ENCODE measurements around the gene MAGEA3. TPM values are rescaled to one million over a fixed set of nuclear protein-coding genes. Genes with fewer than 3 reads are reported as not detected.
"Not testable (repeated sequence)": the region's sequence is repeated elsewhere in the genome, so short reads cannot be mapped to it uniquely, and the experiment has no call there.

MAGEA3 gene, protein sequence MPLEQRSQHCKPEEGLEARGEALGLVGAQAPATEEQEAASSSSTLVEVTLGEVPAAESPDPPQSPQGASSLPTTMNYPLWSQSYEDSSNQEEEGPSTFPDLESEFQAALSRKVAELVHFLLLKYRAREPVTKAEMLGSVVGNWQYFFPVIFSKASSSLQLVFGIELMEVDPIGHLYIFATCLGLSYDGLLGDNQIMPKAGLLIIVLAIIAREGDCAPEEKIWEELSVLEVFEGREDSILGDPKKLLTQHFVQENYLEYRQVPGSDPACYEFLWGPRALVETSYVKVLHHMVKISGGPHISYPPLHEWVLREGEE
- total RNA-seq: not detected
- long read RNA-seq: 0 reads

DNA sequence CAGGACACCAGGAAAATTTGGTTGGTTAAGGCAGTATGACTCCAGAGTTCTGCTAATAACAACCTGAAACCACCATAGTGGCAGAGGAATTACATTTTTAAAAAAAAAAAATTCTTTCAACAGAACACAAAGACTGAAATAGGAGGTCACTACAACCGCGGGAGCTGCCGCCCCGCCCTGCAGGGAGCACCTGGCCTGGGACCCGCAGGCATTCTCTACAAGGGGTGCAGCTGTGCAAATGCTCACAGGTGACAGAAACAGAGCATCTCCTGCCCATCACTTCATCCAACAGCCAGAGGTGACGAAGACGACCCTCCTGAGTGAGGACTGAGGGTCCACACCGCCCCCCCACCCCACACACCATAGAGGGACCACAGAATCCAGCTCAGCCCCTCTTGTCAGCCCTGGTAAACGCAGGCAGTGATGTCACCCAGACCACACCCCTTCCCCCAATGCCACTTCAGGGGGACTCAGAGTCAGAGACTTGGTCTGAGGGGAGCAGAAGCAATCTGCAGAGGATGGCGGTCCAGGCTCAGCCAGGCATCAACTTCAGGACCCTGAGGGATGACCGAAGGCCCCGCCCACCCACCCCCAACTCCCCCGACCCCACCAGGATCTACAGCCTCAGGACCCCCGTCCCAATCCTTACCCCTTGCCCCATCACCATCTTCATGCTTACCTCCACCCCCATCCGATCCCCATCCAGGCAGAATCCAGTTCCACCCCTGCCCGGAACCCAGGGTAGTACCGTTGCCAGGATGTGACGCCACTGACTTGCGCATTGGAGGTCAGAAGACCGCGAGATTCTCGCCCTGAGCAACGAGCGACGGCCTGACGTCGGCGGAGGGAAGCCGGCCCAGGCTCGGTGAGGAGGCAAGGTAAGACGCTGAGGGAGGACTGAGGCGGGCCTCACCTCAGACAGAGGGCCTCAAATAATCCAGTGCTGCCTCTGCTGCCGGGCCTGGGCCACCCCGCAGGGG lies at the start of gene MAGEA3:
Gene MAGEA3, plus strand, starts transcription at position 843 of the 980 bp plus-strand sequence. CDS start 2,039 bp downstream, outside the sequence.
- ATAC-seq; DNase-seq; intact Hi-C loops (cut with DNase I, micrococcal nuclease): not testable (repeated sequence)

DNA sequence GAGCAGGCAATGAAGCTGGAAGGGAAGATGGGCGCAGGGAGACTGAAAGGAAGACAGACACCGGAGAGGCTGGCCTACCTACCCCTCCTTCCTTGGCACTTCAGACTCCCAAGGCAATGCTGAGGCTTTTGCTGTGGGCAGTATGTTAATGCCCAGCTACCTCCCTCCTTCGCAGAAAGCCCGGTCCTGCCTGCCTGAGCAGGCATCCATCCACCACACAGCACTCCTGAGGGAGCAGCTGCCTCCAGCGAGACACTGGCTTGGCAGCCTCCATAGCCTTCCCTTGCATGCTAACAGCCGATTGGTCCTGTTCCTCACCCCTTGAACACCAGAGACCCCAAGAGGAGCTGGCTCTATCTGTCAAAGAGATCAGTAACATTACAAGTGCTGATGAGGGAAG lies 46.5 kb upstream of the MAGEA3 start:
- no peak for DNase-seq
- intact Hi-C loops (cut with DNase I, micrococcal nuclease): no loop called here
- no peak for ATAC-seq

DNA sequence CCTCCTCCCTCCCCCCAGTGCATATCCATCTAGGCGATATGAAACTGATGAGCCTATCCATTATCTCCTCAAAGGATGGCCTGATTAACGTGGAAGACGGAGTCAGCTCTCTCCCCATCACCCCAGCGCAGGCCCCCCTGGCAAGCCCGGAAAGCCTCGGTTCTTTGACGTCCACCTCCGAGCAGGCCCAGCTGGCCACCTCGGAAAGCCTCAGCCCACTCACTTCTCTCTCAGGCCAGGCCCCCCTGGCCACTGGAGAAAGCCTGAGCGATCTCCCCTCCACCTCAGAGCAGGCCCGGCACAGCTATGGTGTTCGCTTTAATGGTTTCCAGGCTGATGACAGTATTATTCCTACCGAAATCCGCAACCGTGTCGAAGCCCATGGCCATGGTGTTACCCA lies 46.1 kb upstream of the MAGEA3 start:
- no peak for DNase-seq
- ATAC-seq: no peak
- intact Hi-C loops (cut with DNase I, micrococcal nuclease): no loop called here

DNA sequence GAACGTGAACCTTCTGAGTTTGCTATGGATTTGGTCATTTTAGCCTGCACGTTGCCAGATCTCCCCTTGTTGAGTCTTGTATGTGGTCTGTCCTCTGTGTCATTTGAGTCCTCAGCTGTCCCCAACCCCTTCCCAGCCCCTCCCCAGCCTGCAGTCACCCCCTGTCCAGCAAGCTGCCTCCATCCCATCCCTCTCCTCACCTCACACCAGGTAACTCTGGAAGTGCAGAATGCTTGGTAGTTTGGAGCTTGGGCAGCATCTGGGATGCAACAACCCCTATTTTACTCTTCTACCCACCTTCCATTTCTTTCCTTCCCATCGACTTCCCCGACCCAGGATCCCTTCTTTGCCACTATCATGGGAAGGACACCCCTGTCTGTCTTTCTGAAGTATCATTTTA lies 42.5 kb upstream of the MAGEA3 start:
- DNase-seq: no peak
- intact Hi-C loops (cut with DNase I, micrococcal nuclease): no loop called here
- no peak for ATAC-seq

DNA sequence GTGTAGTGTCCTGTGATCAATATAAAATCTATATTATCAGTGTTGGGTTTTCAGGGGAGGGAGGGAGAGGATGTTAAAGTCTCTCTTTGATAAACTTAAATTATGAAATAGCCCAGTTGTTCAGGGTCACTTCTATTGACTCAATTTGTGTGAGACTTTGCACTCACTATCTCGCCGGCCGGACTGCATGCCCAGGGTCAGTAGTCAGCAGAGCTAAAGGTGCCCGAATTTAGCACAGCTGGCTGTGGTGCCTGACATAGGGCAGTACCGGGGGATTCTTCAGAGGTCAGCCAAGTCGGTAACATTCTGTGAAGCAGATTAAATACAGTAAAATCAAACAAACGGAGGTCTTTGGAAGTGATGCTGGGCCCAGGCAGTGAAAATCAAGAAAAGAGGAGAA lies 41.7 kb upstream of the MAGEA3 start:
- ATAC-seq (no peak), DNase-seq (no peak)
- intact Hi-C loops (cut with DNase I, micrococcal nuclease): no loop called here

DNA sequence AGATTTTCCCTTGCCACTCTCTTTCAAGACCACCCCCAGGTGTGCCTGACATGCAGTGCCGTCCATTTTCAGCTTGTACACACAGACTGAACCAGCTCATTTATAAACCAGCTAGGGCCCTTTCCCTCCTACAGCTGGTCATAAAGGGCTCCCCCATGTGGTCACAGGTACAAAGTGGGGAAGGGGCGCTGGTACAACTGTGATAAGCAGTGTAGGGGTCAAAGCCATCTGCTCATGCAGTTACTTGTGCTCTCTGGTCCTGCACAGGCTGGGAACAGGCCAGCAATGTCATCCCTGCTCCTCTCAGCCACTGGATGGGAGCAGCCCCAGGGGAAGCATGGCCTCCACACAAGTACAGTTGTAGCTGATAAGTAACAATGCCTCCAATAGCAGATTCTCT lies 40.3 kb upstream of the MAGEA3 start:
- ATAC-seq: no peak
- DNase-seq: no peak
- intact Hi-C loops (cut with DNase I, micrococcal nuclease): no loop called here

DNA sequence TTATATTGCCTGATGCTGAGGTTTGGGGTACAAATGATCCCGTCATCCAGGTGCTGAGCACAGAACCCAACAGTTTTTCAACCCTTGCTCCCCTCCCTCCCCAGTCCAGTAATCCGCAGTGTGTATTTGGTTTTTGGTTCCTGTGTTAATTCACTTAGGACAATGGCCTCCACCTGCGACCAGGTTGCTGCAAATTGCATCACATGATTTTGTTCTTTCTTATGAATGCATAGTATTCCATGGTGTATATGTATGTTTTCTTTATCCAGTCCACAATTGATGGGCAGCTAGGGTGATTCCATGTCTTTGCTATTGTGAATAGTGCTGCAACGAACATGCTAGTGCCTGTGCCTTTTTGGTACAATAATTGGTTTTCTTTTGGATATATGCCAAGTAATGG lies 35.5 kb upstream of the MAGEA3 start:
- no peak for DNase-seq
- intact Hi-C loops (cut with DNase I, micrococcal nuclease): no loop called here
- no peak for ATAC-seq

DNA sequence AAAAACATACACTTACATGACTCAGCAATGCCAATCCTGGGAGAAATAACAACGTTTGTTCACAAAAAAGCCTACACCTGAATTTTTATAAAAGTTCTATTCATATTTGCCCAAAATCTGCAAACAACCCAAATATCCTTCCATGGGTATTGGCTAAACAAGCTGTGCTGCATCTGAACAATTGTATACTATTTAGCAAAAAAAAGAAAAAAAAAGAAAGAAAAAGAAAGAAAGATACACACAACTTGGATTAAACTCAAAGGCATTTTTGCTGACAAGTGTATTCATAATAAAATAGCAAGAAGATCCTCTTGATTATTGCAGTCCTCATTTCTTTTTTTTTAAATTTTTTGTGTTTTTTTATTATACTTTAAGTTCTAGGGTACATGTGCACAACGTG lies 24.5 kb upstream of the MAGEA3 start:
- no peak for ATAC-seq
- intact Hi-C loops (cut with DNase I, micrococcal nuclease): no loop called here
- no peak for DNase-seq

DNA sequence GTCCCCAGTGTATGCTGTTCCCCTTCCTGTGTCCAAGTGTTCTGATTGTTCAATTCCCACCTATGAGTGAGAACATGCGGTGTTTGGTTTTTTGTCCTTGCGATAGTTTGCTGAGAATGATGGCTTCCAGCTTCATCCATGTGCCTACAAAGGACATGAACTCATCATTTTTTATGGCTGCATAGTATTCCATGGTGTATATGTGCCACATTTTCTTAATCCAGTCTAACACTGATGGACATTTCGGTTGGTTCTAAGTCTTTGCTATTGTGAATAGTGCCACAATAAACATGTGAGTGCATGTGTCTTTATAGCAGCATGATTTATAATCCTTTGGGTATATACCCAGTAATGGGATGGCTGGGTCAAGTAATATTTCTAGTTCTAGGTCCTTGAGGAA lies 23.9 kb upstream of the MAGEA3 start:
- DNase-seq; ATAC-seq; intact Hi-C loops (cut with DNase I, micrococcal nuclease): not testable (repeated sequence)

DNA sequence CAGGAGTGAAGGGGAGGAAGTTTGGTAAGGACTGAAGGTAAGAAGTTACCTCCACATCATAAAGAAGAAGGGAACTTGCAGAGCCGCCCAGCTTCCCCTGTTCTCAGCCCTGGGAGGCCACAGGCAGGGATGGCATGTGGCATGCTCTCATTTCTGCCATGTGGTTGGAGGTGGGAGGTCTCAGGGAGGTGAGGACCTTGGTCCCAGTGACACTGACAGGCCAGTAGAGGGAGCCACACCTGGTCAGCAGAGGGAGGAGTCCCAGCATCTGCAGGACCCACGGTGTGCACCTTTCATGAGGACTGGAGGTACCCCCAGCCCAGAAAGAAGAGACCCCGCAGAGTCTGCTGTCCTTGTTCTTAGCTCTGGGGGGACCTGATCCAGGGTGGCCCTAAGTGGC lies 17.6 kb upstream of the MAGEA3 start:
- DNase-seq; intact Hi-C loops (cut with DNase I, micrococcal nuclease): not testable (repeated sequence)
- peak; percentile 46 for ATAC-seq

DNA sequence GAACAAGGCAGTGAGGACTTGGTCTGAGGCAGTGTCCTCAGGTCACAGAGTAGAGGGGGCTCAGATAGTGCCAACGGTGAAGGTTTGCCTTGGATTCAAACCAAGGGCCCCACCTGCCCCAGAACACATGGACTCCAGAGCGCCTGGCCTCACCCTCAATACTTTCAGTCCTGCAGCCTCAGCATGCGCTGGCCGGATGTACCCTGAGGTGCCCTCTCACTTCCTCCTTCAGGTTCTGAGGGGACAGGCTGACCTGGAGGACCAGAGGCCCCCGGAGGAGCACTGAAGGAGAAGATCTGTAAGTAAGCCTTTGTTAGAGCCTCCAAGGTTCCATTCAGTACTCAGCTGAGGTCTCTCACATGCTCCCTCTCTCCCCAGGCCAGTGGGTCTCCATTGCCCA lies 1.8 kb downstream of the MAGEA3 start:
- not testable (repeated sequence) for DNase-seq

DNA sequence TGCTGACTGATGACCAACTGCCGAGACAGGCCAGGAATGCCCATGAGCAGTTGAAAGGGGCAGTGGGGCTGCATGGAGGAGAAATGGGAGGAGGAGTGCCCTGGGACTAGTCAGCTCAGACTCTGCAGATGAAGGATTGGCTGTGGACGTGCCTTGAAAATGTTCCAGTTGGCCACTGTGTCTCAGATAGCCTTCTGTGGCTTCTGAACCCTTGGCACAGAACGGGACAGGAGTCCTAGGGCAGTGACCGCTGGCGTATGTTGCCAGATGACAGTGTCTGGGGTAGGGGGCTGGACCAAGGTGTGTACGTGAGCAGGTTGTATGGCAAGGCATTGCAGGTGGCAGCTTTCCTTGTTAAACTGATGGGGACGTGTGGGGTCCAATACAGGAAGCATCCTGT lies 7.9 kb downstream of the MAGEA3 start:
- DNase-seq; intact Hi-C loops (cut with DNase I, micrococcal nuclease); ATAC-seq: not testable (repeated sequence)

More for the DNA sequence above, 1.8 kb downstream of the MAGEA3 start:
- ATAC-seq; intact Hi-C loops (cut with DNase I, micrococcal nuclease): not testable (repeated sequence)

DNA sequence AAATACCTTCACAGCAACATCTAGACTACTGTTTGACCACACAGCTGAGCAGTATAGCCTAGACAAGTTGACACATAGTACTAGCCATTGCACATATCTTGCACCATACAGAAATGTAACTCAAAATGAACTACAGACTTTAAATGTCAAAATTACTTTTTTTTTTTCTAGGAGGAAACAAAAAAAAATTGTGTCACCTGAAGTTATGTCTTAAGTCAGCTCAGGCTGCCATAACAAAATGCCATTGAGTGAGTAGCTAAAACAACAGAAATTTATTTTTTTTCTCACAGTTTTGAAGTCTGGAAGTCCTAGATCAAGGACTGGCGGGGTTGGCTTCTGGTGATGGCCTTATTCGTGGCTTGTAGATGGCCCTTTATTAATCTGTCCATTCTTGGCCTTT lies 10.6 kb downstream of the MAGEA3 start, which contains the start of gene CSAG2:
Gene CSAG2, minus strand, starts transcription at position 101 of the 400 bp plus-strand sequence. CDS start 161 bp downstream, outside the sequence.
- DNase-seq; ATAC-seq; intact Hi-C loops (cut with DNase I, micrococcal nuclease): not testable (repeated sequence)

DNA sequence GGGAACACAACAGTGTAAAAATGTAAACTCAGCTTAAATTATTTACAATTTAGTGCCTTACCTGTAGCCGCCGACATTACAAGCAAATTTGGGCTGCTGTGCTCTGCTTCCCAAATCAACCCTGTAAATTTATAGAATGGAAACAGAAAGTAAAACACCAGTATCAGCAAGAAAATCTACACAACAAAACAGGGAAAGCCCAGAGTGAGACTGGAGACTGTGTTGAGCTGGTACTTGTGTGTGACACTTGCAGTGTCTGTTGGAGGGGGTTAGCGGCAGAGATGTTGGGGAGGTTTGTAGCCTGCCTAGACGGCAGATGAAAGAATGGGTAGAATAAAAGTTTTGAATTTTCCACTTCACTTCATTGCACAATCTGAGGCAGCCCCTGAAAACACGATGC lies 14.6 kb downstream of the MAGEA3 start:
- intact Hi-C loops (cut with DNase I, micrococcal nuclease); DNase-seq; ATAC-seq: not testable (repeated sequence)

DNA sequence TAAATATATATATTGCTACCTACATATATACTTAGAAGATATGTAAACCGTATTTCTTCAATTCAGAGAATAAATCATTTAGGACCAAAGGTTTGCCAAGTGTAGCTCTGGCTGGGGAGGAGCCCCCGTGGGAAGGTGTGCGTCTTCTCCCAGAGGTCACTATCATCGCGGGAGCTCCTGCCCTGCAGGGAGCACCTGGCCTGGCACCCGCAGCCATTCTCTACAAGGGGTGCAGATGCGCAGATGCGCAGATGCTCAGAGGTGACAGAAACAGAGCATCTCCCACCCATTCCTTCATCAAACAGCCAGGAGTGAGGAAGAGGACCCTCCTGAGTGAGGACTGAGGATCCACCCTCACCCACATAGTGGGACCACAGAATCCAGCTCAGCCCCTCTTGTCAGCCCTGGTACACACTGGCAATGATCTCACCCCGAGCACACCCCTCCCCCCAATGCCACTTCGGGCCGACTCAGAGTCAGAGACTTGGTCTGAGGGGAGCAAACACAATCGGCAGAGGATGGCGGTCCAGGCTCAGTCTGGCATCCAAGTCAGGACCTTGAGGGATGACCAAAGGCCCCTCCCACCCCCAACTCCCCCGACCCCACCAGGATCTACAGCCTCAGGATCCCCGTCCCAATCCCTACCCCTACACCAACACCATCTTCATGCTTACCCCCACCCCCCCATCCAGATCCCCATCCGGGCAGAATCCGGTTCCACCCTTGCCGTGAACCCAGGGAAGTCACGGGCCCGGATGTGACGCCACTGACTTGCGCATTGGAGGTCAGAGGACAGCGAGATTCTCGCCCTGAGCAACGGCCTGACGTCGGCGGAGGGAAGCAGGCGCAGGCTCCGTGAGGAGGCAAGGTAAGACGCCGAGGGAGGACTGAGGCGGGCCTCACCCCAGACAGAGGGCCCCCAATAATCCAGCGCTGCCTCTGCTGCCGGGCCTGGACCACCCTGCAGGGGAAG lies 15.5 kb downstream of the MAGEA3 start, which contains the start of gene MAGEA2B:
Gene MAGEA2B, plus strand, starts transcription at position 814 of the 973 bp plus-strand sequence. CDS start 2,479 bp downstream, outside the sequence.
- ATAC-seq; DNase-seq; intact Hi-C loops (cut with DNase I, micrococcal nuclease): not testable (repeated sequence)

DNA sequence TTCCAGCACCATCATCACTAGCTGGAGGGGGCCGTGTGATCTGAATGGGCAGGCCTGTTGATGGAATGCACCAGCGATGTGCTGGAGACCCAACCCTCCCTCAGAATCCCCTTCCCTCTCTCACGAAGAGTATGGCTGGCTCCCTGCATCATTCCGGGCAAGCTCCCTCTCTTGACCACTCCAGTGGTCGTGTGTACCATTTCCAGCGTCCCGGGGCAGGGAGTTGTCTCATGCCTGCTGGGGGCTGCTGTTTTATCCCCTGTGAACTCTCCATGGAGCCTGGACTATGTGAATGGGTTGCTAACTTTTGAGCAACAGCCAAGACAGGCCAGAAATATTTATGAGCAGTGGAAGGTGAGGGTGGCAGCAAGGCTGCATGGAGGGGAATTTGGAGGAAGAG lies 26.8 kb downstream of the MAGEA3 start:
- intact Hi-C loops (cut with DNase I, micrococcal nuclease): no loop called here
- DNase-seq (no peak), ATAC-seq (no peak)

DNA sequence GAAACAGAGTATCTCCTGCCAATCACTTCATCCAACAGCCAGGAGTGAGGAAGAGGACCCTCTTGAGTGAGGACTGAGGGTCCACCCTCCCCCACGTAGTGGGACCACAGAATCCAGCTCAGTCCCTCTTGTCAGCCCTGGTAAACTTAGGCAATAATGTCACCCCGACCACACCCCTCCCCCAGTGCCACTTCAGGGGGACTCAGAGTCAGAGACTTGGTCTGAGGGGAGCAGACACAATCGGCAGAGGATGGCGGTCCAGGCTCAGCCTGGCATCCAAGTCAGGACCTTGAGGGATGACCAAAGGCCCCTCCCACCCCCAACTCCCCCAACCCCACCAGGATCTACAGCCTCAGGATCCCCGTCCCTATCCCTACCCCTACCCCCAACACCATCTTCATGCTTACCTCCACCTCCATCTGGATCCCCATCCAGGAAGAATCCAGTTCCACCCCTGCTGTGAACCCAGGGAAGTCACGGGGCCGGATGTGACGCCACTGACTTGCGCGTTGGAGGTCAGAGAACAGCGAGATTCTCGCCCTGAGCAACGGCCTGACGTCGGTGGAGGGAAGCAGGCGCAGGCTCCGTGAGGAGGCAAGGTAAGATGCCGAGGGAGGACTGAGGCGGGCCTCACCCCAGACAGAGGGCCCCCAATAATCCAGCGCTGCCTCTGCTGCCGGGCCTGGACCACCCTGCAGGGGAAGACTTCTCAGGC lies 34.8 kb downstream of the MAGEA3 start, which contains the start of the genes CSAG1 and MAGEA12:
Gene CSAG1, minus strand, starts transcription at position 461 of the 715 bp plus-strand sequence. CDS start 1,261 bp downstream, outside the sequence.
Gene MAGEA12, plus strand, starts transcription at position 497 of the 715 bp plus-strand sequence. CDS start 2,405 bp downstream, outside the sequence.
- intact Hi-C loops (cut with DNase I, micrococcal nuclease): no loop called here
- no peak for DNase-seq
- ATAC-seq: no peak

Data from left colon (tissue), 2 donors.